MM.1S (cell line): ENCODE measurements around the gene EVI5.

Experiments
- DNase-seq: peaks from one replicate; pipeline ENCODE4 v3.0.0-alpha.2; 2015
- H2AFZ ChIP-seq: fragments of 300-600 bp; sonication (generic); 2 replicates; pipeline ENCODE4 v1.6.0; 2016; ENCODE audit warnings: antibody characterized with exemption, low read length
- H3F3A ChIP-seq: fragments of 300-600 bp; sonication (generic); 2 replicates; pipeline ENCODE4 v1.6.1; 2016; ENCODE audit warnings: mild to moderate bottlenecking, antibody characterized with exemption, low read length, moderate library complexity, mixed read lengths; ENCODE audit not compliant: insufficient read depth
- H3K27ac ChIP-seq: fragments of 300-600 bp; sonication (generic); 2 replicates; pipeline ENCODE4 v1.5.1; 2016; ENCODE audit warnings: mild to moderate bottlenecking, low read length
- H3K27me3 ChIP-seq: fragments of 300-600 bp; sonication (generic); replicated peaks from 2 replicates; pipeline ENCODE4 v1.6.0; 2016; ENCODE audit warnings: low read length; ENCODE audit not compliant: insufficient read depth
- H3K36me3 ChIP-seq: fragments of 300-600 bp; sonication (generic); replicated peaks from 2 replicates; pipeline ENCODE4 v1.6.1; 2016; ENCODE audit warnings: mild to moderate bottlenecking, low read length, mixed read lengths; ENCODE audit not compliant: insufficient read depth
- H3K4me1 ChIP-seq: fragments of 300-600 bp; sonication (generic); 2 replicates; pipeline ENCODE4 v1.6.1; 2016; ENCODE audit warnings: low read length, mixed read lengths
- H3K4me2 ChIP-seq: fragments of 300-600 bp; sonication (generic); 2 replicates; pipeline ENCODE4 v1.6.0; 2016; ENCODE audit warnings: low read depth, low read length
- H3K4me3 ChIP-seq: fragments of 300-600 bp; sonication (generic); 2 replicates; pipeline ENCODE4 v1.5.1; 2016; ENCODE audit warnings: low read length, mixed read lengths
- H3K79me2 ChIP-seq: fragments of 300-600 bp; sonication (generic); 2 replicates; pipeline ENCODE4 v1.6.1; 2016; ENCODE audit warnings: mixed run types, low read length, mixed read lengths
- H3K9ac ChIP-seq: fragments of 300-600 bp; sonication (generic); 2 replicates; pipeline ENCODE4 v1.6.1; 2016; ENCODE audit warnings: low read length, mixed read lengths
- H3K9me2 ChIP-seq: fragments of 300-600 bp; sonication (generic); replicated peaks from 2 replicates; pipeline ENCODE4 v1.6.1; 2016; ENCODE audit warnings: mild to moderate bottlenecking, low read length, mixed read lengths; ENCODE audit not compliant: insufficient read depth
- H3K9me3 ChIP-seq: fragments of 300-600 bp; sonication (generic); replicated peaks from 2 replicates; pipeline ENCODE4 v1.6.1; 2016; ENCODE audit warnings: mild to moderate bottlenecking, low read length, mixed read lengths; ENCODE audit not compliant: insufficient read depth
- H4K20me1 ChIP-seq: fragments of 300-600 bp; sonication (generic); 2 replicates; pipeline ENCODE4 v1.6.1; 2016; ENCODE audit warnings: mild to moderate bottlenecking, low read length, moderate library complexity, mixed read lengths; ENCODE audit not compliant: insufficient read depth
- EZH2 ChIP-seq: fragments of 300-600 bp; sonication (generic); optimal IDR thresholded peaks from 2 replicates; pipeline ENCODE3; 2017; ENCODE audit warnings: low read depth, mild to moderate bottlenecking, antibody characterized with exemption, low read length, mixed read lengths
- EZH2phosphoT487 ChIP-seq: fragments of 300-600 bp; sonication (generic); IDR thresholded peaks from 2 replicates; pipeline ENCODE4 v1.6.1; 2018; ENCODE audit warnings: antibody characterized with exemption, low read length
- TF ChIP-seq, protein P1 (sequence below): fragments of 300-600 bp; sonication (generic); IDR thresholded peaks from 2 replicates; pipeline ENCODE4 v1.5.1; 2016; ENCODE audit warnings: antibody characterized with exemption, low read length, mixed read lengths

The EVI5 gene

DNA sequence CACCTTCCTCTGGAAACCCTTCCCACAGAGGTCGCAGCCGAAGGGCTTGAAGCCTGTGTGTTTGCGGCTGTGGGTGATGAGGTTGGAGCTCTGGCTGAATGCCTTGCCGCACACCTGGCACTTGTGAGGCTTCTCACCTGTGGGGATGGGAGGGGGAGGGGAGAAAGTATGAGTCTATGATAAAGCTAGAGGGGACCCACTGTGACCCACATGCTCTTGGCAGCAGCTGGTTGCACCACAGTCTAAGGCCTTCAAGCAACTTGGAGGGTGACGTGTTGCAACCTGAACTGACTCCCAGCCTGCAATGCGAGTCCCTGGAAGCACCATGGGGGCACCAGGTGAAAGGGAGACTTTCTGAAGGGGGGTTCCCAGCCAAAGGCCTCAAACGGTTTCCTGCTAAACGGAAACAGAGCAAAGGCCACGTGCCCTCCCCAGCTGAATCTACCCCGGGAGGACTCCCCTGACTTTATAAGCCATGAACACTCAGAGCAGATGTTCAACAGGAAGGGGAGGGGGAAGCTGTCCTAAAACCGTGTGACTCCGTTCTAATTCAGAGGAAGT, 308.8 kb downstream of the EVI5 start:
- Histone ChIP-seq H3K36me3 (no peaks in the 10 kb centered on the region), H3K9ac (no peak overlapping the region), H3K9me2 (no peaks in the 10 kb centered on the region), H3K4me3 (no peak overlapping the region), H3K4me1 (no peaks in the 10 kb centered on the region), H3K79me2 (peaks cover 4% of the 10 kb centered on the region; the same call in 1 of the 2 replicates), H3F3A (no peaks in the 10 kb centered on the region), H3K9me3 (no peaks in the 10 kb centered on the region), H2AFZ (no peak overlapping the region), H3K27me3 (no peaks in the 10 kb centered on the region), H4K20me1 (no peaks in the 10 kb centered on the region), H3K4me2 (no peak overlapping the region), H3K27ac (no peak overlapping the region)
- DNase-seq: no peak
- TF ChIP-seq EZH2phosphoT487 (no peak), EZH2 (no peak)
- TF ChIP-seq, protein P1, sequence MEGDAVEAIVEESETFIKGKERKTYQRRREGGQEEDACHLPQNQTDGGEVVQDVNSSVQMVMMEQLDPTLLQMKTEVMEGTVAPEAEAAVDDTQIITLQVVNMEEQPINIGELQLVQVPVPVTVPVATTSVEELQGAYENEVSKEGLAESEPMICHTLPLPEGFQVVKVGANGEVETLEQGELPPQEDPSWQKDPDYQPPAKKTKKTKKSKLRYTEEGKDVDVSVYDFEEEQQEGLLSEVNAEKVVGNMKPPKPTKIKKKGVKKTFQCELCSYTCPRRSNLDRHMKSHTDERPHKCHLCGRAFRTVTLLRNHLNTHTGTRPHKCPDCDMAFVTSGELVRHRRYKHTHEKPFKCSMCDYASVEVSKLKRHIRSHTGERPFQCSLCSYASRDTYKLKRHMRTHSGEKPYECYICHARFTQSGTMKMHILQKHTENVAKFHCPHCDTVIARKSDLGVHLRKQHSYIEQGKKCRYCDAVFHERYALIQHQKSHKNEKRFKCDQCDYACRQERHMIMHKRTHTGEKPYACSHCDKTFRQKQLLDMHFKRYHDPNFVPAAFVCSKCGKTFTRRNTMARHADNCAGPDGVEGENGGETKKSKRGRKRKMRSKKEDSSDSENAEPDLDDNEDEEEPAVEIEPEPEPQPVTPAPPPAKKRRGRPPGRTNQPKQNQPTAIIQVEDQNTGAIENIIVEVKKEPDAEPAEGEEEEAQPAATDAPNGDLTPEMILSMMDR: no peak

DNA sequence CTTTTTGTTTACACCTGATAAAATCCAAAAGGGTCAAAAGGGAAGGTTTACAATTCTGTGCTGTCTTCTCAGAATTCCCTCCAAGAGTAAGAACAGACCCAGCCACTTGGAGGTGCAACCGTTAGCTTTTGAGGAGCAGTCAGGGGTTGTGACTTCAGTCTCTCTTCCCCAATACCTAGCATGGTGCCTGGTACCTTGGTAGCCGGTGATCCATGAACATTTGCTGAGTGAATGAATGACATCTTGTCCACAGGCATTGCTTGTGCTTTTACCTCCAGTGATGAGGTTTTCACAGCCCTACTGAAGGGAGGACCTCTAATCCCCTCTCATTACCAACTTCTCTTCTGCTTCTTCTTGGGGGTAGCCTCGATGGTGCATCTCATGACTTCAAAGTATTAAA, 309.9 kb downstream of the EVI5 start:
- no peaks in the 10 kb centered on the region for H3K27me3 ChIP-seq
- DNase-seq: no peak
- no peaks in the 10 kb centered on the region for H3K4me1 ChIP-seq
- H3K9me2 ChIP-seq: no peaks in the 10 kb centered on the region
- no peak overlapping the region for H3K27ac ChIP-seq
- H3K79me2 ChIP-seq: no peaks in the 10 kb centered on the region
- no peaks in the 10 kb centered on the region for H3K36me3 ChIP-seq
- TF ChIP-seq, protein P1: no peak
- TF ChIP-seq EZH2phosphoT487: no peak
- no peak for TF ChIP-seq EZH2
- no peak overlapping the region for H3K9ac ChIP-seq
- H3K9me3 ChIP-seq: no peaks in the 10 kb centered on the region
- no peak overlapping the region for H3K4me3 ChIP-seq
- no peaks in the 10 kb centered on the region for H3F3A ChIP-seq
- no peaks in the 10 kb centered on the region for H4K20me1 ChIP-seq
- no peak overlapping the region for H3K4me2 ChIP-seq
- H2AFZ ChIP-seq: no peak overlapping the region

DNA sequence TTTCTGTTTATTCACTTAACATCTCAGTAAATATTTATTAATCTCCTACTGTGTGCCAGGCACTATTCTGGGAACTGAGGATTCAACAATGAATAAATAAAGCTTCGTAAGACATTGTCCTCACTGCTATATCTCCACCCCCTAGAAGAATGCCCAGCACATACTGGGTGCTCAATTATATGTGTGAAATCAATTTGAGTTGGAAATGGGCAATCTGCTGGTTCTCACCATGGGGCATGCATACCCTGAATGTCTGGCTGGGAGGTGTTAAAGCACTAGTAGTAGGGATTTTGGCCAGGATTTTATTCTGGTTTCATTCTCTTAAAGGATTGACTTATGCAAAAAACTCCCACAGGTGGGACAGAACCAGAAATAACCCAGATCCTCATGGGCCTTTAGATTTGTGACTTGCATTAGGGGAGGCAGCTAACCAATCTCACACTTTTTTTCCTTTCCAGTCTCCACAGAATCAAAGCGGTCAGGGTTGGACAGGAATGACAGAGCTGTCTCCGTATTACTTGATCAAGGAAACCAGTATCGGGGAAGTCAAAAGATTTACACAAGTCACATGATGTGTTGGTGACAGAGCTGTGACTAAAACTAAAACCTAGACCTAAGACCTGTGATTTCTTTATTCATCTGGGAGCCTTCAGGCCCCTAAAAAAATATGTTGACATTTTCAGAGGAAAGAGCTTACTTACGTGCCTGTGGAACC, 311.0 kb downstream of the EVI5 start:
- no peaks in the 10 kb centered on the region for H3K9me3 ChIP-seq
- H3K27me3 ChIP-seq: no peaks in the 10 kb centered on the region
- TF ChIP-seq EZH2phosphoT487 (no peak), EZH2 (no peak)
- TF ChIP-seq, protein P1: no peak
- no peaks in the 10 kb centered on the region for H3K4me1 ChIP-seq
- H3K4me2 ChIP-seq: no peak overlapping the region
- H3K36me3 ChIP-seq: no peaks in the 10 kb centered on the region
- no peaks in the 10 kb centered on the region for H3K79me2 ChIP-seq
- H3K9ac ChIP-seq: no peak overlapping the region
- H3K27ac ChIP-seq: no peak overlapping the region
- H3F3A ChIP-seq: no peaks in the 10 kb centered on the region
- no peak overlapping the region for H2AFZ ChIP-seq
- no peaks in the 10 kb centered on the region for H4K20me1 ChIP-seq
- DNase-seq: no peak
- no peak overlapping the region for H3K4me3 ChIP-seq
- no peaks in the 10 kb centered on the region for H3K9me2 ChIP-seq
